Suprapubic skin (tissue), 4 donors: Measurements from ENCODE around the gene NQO1. TPM values are rescaled to one million over a fixed set of nuclear protein-coding genes. Genes with fewer than 3 reads are reported as not detected.

Experiments used
- DNase-seq, 2 donors: peaks; one replicate each; pipeline ENCODE4 v3.0.0-alpha.2; 2019; ENCODE audit warnings: low spot score in 2 of 2
- H3K27ac ChIP-seq: fragments of 200-600 bp; sonication (generic); one replicate; pipeline ENCODE4 v1.5.1; 2019
- H3K27me3 ChIP-seq: fragments of 200-600 bp; sonication (generic); one replicate; pipeline ENCODE4 v1.5.1; 2019
- H3K36me3 ChIP-seq: fragments of 200-600 bp; sonication (generic); one replicate; pipeline ENCODE4 v1.5.1; 2019
- H3K4me1 ChIP-seq: fragments of 200-600 bp; sonication (generic); one replicate; pipeline ENCODE4 v1.5.1; 2019
- H3K4me3 ChIP-seq: fragments of 200-600 bp; sonication (generic); one replicate; pipeline ENCODE4 v1.5.1; 2019; ENCODE audit warnings: mild to moderate bottlenecking
- H3K9me3 ChIP-seq: fragments of 200-600 bp; sonication (generic); one replicate; pipeline ENCODE4 v1.5.1; 2019
- CTCF ChIP-seq, 2 donors: fragments of 200-600 bp in 1 of 2; fragments of 450-650 bp in 1 of 2; sonication (generic) in 1 of 2; IDR thresholded peaks; one replicate each; pipeline ENCODE4 v1.5.1; 2016 to 2019; ENCODE audit warnings: antibody characterized with exemption in 2 of 2, mild to moderate bottlenecking in 1 of 2, moderate library complexity in 1 of 2
- EP300 ChIP-seq: sonication (generic); formaldehyde crosslinking; IDR thresholded peaks from one replicate; pipeline ENCODE4 v1.6.1; 2017; ENCODE audit warnings: antibody characterized with exemption
- POLR2A ChIP-seq, 2 donors: fragments of 450-650 bp; IDR thresholded peaks; one replicate each; pipeline ENCODE4 v1.6.1; 2017; ENCODE audit warnings: antibody characterized with exemption in 2 of 2, mild to moderate bottlenecking in 2 of 2, moderate library complexity in 2 of 2
- POLR2AphosphoS5 ChIP-seq, 3 donors: sonication (generic); formaldehyde crosslinking; IDR thresholded peaks; one replicate each; pipeline ENCODE4 v1.6.1; 2017; ENCODE audit warnings: antibody characterized with exemption in 3 of 3
- WGBS: methylation state at CpG from one replicate; pipeline ENCODE4 v1.1.5; 2018; 5-methylcytosine and 5-hydroxymethylcytosine counted together
- total RNA-seq, 4 donors: library from RNA; depleted of rRNA; stranded (reverse); fragments of >200 nt; gene quantifications; one replicate each; pipeline ENCODE4 v1.1.0, GENCODE V29; 2016

Gene NQO1
- total RNA-seq, 4 donors from 2014 or later, result 10.2 to 34.6 (median 21.4) TPM

GRCh38 chr16:69672315-69672997 lies 53.9 kb downstream of the NQO1 start:
- no peaks in the 10 kb centered on the region for H3K9me3 ChIP-seq
- TF ChIP-seq POLR2A (IDR thresholded peaks at IDR 0.05) (no peak), EP300 (no peak), POLR2AphosphoS5 (IDR thresholded peaks at IDR 0.05) (no peak), CTCF (IDR thresholded peaks at IDR 0.05) (no peak)
- H3K36me3 ChIP-seq, result peaks cover 52% of the 10 kb centered on the region
- H3K27ac ChIP-seq, result no peak overlapping the region
- no peak for DNase-seq
- 92% methylated on average over 2 of the region's 2 CpGs for WGBS
- no peaks in the 10 kb centered on the region for H3K27me3 ChIP-seq
- no peaks in the 10 kb centered on the region for H3K4me1 ChIP-seq
- H3K4me3 ChIP-seq, result no peak overlapping the region

DNA sequence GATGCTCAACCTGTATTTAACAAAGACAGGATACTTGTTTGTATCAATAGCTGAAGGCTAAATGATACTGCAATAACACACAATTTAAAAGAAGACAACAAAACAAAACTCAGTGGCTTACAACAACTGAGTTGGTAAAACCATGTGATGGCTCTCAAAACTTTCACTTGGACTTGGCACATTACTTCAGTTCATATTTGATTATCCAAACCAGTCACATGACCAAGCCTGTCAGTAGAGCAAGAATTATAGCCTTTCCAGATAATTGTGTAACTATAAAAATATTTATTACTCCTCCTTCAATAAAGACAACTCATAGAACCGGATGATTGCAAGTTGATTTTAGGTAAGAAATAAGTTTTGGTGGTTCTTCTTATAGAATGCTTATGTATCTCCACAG lies 56.8 kb downstream of the NQO1 start:
- peaks cover 42% of the 10 kb centered on the region for H3K36me3 ChIP-seq
- TF ChIP-seq EP300, result no peak
- no peak for DNase-seq
- H3K9me3 ChIP-seq, result no peaks in the 10 kb centered on the region
- H3K4me3 ChIP-seq, result no peak overlapping the region
- WGBS, result 42% methylated on average over 1 of the region's 1 CpG
- H3K27ac ChIP-seq, result no peak overlapping the region
- H3K27me3 ChIP-seq, result no peaks in the 10 kb centered on the region
- H3K4me1 ChIP-seq, result no peaks in the 10 kb centered on the region

GRCh38 chr16:69663846-69664245 lies 62.5 kb downstream of the NQO1 start:
- TF ChIP-seq POLR2AphosphoS5 (IDR thresholded peaks at IDR 0.05) (no peak), POLR2A (IDR thresholded peaks at IDR 0.05) (no peak), EP300 (no peak)
- no peaks in the 10 kb centered on the region for H3K27me3 ChIP-seq
- H3K4me3 ChIP-seq, result no peak overlapping the region
- no peak for DNase-seq
- no peaks in the 10 kb centered on the region for H3K4me1 ChIP-seq
- H3K9me3 ChIP-seq, result no peaks in the 10 kb centered on the region
- no peak overlapping the region for H3K27ac ChIP-seq
- peaks cover 33% of the 10 kb centered on the region for H3K36me3 ChIP-seq

GRCh38 chr16:69662901-69663300 lies 63.5 kb downstream of the NQO1 start:
- Histone ChIP-seq H3K27ac (no peak overlapping the region), H3K36me3 (peaks cover 36% of the 10 kb centered on the region), H3K27me3 (no peaks in the 10 kb centered on the region), H3K4me1 (no peaks in the 10 kb centered on the region), H3K4me3 (no peak overlapping the region), H3K9me3 (no peaks in the 10 kb centered on the region)
- DNase-seq, result no peak
- TF ChIP-seq EP300, result no peak
- WGBS, result 65% methylated on average over 1 of the region's 1 CpG

- H3K36me3 ChIP-seq, result peaks cover 62% of the 10 kb centered on the region
- H3K27me3 ChIP-seq, result no peaks in the 10 kb centered on the region
- WGBS, result 92% methylated on average over 4 of the region's 4 CpGs
- TF ChIP-seq EP300 (no peak), CTCF (IDR thresholded peaks at IDR 0.05) (no peak), POLR2AphosphoS5 (IDR thresholded peaks at IDR 0.05) (no peak), POLR2A (IDR thresholded peaks at IDR 0.05) (no peak)
- no peak overlapping the region for H3K4me3 ChIP-seq
- no peak for DNase-seq
- no peak overlapping the region for H3K27ac ChIP-seq
- no peaks in the 10 kb centered on the region for H3K9me3 ChIP-seq
- no peaks in the 10 kb centered on the region for H3K4me1 ChIP-seq
These were observed 66.2 kb downstream of the NQO1 start for GRCh38 chr16:69660166-69660565.

Other genes with a start within 250 kb of the NQO1 start
- 100 to 1,000 TPM in 1 of 4 donors, 10 to 100 TPM in 3; 67.7 to 146 (median 80.8) TPM for gene NFAT5, start 160.6 kb downstream of the NQO1 start, total RNA-seq
- 10 to 100 TPM; 45.2 to 62.9 (median 52.1) TPM for gene NOB1, start 28.4 kb upstream of the NQO1 start, total RNA-seq
- 10 to 100 TPM; 27.1 to 48.9 (median 42.2) TPM for gene WWP2, start 35.8 kb upstream of the NQO1 start, total RNA-seq
- 1 to 10 TPM in 3 of 4 donors, under 1 TPM in 1; 0.87 to 2.9 (median 1.5) TPM for gene CLEC18A, start 224.8 kb upstream of the NQO1 start, total RNA-seq